RWPE1 (cell line): Measurements from ENCODE around the gene TLL1.

Source experiments
- CTCF ChIA-PET: fragments of 350-600 bp; sonication (Branson Sonifier 250); formaldehyde crosslinking; extraction: SDS; loops from one replicate; lab custom pipeline; 2021; lab: Yijun Ruan, JAX
- POLR2A ChIA-PET: fragments of 400-600 bp; formaldehyde crosslinking; extraction: SDS; loops from one replicate; lab custom pipeline; 2020; ENCODE audit warnings: antibody characterized with exemption; ENCODE audit not compliant: low non-redundant PET; lab: Yijun Ruan, JAX
- DNase-seq: peaks from one replicate; pipeline ENCODE4 v3.0.0; 2012; ENCODE audit warnings: low spot score
- H3K27ac ChIP-seq: fragments of 450-650 bp; 2 replicates; pipeline ENCODE4 v1.5.1; 2017
- CTCF ChIP-seq: fragments of 450-650 bp; conservative IDR thresholded peaks from 2 replicates; pipeline ENCODE4 v1.5.1; 2017; ENCODE audit warnings: low read depth, mild to moderate bottlenecking

Gene TLL1

GRCh38 chr4:165864271-165864670 lies 8.8 kb upstream of the TLL1 start:
- ChIA-PET POLR2A (no interaction called here), CTCF (interaction anchor here (0.6 to 1.1 kb wide), 8 partner anchors 9 to 486 kb away, joined by 3 to 10 read pairs (median 4); partner anchors contain the start of gene TLL1)
- H3K27ac ChIP-seq = no peak overlapping the region
- TF ChIP-seq CTCF = peak; percentile 49
- DNase-seq = peak; percentile 13

- CTCF ChIA-PET = interaction anchor here (0.7 kb wide), 1 partner anchor 369 kb away, joined by 4 read pairs; no protein-coding TSS in a partner anchor
- H3K27ac ChIP-seq = no peak overlapping the region
- POLR2A ChIA-PET = no interaction called here
- no peak for DNase-seq
- TF ChIP-seq CTCF = no peak
These were observed 6.9 kb upstream of the TLL1 start for GRCh38 chr4:165866019-165866650.

GRCh38 chr4:165867961-165868360 lies 5.1 kb upstream of the TLL1 start:
- CTCF ChIA-PET = interaction anchor here (0.6 kb wide), 1 partner anchor 331 kb away, joined by 6 read pairs; no protein-coding TSS in a partner anchor
- TF ChIP-seq CTCF = no peak
- POLR2A ChIA-PET = no interaction called here
- no peak for DNase-seq
- H3K27ac ChIP-seq = no peak overlapping the region

DNA sequence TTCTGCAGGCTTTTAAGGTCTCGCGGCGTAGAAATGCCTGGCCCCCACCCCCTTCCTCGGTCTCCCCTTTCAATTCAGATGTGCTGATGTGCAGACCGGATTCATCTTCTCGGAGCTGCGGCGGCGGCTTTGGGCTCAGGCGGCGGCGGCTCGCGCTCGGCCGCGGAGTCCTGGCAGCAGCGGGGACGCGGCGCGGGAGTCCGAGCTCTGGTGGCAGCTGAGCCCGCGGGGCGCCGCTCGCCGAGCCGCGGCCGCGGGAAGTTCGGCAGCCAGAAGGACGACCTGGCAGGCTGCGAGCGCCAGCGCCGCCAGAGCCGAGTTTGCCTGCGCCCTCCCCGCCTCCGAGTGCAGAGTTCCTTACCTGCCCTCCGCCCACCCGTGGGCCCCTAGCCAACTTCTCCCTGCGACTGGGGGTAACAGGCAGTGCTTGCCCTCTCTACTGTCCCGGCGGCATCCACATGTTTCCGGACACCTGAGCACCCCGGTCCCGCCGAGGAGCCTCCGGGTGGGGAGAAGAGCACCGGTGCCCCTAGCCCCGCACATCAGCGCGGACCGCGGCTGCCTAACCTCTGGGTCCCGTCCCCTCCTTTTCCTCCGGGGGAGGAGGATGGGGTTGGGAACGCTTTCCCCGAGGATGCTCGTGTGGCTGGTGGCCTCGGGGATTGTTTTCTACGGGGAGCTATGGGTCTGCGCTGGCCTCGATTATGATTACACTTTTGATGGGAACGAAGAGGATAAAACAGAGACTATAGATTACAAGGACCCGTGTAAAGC lies 448 bp downstream of the TLL1 start:
- CTCF ChIA-PET = interaction anchor here (0.8 to 1.1 kb wide), 3 partner anchors 9 to 381 kb away, joined by 3 to 6 read pairs (median 3); no protein-coding TSS in a partner anchor
- POLR2A ChIA-PET = no interaction called here
- TF ChIP-seq CTCF = no peak
- peak; percentile 45 for DNase-seq
- H3K27ac ChIP-seq = peak overlapping the region; percentile 91

DNA sequence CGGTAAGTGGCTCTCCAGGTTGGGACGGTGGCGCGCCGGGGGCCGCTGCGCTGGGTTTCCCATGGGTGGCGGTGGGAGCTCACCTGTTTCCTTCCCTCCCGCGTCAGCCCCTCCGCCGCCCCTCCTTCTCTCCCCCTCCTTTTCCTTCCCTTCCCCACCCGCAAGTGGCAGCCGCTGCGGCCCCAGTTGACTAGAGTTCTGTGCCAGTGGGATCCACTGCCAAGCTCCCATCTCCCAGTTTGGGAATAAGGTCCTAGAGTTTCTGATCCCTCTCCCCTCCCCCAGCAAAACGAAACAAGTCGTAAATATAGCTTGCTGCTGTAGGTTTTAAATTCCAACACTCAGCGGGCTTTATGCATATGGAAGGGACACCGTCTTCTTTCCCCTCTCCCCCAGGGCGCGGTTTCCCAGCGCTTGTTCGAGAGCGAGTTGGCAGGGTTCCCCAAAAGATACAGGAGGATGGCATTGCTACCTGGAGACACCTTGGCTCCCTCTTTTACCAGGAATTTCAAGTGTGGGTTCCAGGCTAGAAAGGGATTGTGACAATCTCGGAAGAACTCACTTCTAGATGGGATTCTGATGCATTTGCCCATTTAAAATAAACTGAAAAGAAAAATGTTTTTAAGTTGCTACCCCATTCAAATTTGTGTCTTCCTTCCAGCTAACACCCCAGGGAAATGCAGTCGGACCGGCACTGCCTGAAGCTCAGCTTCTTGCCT lies 1.2 kb downstream of the TLL1 start:
- CTCF ChIA-PET = interaction anchor here (0.6 to 1.1 kb wide), 3 partner anchors 81 to 381 kb away, joined by 3 to 6 read pairs (median 4); no protein-coding TSS in a partner anchor
- no peak for TF ChIP-seq CTCF
- DNase-seq = peak; percentile 27
- POLR2A ChIA-PET = interaction anchor here (0.7 kb wide), 1 partner anchor 201 kb away, joined by 6 read pairs; no protein-coding TSS in a partner anchor
- H3K27ac ChIP-seq = peak overlapping the region; percentile 91

DNA sequence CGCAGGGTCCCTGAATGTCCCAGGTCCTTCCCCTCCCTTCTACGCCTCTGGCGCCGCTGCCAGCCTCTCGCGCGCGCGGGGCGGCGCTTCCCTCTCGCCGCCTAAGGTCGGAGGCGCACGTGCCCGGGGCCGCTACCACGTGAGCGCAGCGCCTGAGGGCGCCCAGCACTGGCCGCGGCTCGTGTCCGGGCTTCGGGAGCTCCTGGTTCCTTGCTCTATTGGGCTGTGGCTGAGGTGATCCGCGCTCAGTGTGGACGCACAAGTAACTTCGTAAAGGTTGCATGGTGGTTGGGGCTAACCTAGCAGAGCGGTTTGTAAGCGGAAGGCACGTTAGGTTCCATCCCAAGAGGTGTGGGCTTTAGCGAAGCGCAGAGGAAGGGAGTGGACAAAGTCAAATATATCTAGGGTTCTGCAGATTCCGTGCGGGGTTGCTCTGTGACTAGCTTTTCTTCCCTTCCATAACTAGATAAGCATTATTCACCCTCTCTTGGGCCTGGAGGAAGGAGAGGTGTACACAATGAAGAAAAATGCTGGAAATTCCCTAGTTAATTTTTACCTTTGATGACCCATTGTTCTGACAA lies 1.8 kb downstream of the TLL1 start:
- H3K27ac ChIP-seq = peak overlapping the region; percentile 91
- ChIA-PET POLR2A (no interaction called here), CTCF (interaction anchor here (0.6 to 0.8 kb wide), 2 partner anchors 82 to 217 kb away, joined by 3 to 4 read pairs; no protein-coding TSS in a partner anchor)
- DNase-seq = peak; percentile 17
- no peak for TF ChIP-seq CTCF
